HG03565 (cell line): ENCODE results near the gene DCAF8L2.
"Not testable (repeated sequence)": the region's sequence is repeated elsewhere in the genome, so short reads cannot be mapped to it uniquely, and the experiment has no call there.

Experiments
- ATAC-seq: cut with Tn5 transposase; IDR thresholded peaks from one replicate; pipeline ENCODE4 v1.9.1; 2021; ENCODE audit warnings: mild to moderate bottlenecking, moderate library complexity; ENCODE audit not compliant: unreplicated experiment

The DCAF8L2 gene

DNA sequence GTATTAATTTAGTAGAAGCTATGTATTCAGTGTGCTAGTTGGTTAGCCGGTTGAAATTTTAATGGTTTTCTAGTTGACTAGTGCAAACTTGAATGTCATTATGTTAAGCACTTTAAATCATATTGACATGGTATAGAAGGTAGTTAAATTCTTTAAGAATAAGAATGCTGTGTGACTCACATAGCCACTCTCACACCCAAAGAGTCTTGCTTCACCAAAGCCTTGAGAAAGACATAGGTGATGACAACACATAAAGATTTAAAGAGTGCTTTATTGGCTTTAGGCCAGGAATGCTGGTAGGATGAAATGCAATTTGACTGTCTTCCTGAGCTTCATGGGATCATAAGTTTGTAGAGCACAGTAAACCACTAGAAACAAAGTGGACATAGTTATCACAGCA is 85.3 kb downstream of the DCAF8L2 start:
- no peak for ATAC-seq

- ATAC-seq, result no peak
Observed at GRCh38 chrX:27679281-27679680, 89.1 kb downstream of the DCAF8L2 start.

- no peak for ATAC-seq
Observed at GRCh38 chrX:27680726-27681125, 90.6 kb downstream of the DCAF8L2 start.

DNA sequence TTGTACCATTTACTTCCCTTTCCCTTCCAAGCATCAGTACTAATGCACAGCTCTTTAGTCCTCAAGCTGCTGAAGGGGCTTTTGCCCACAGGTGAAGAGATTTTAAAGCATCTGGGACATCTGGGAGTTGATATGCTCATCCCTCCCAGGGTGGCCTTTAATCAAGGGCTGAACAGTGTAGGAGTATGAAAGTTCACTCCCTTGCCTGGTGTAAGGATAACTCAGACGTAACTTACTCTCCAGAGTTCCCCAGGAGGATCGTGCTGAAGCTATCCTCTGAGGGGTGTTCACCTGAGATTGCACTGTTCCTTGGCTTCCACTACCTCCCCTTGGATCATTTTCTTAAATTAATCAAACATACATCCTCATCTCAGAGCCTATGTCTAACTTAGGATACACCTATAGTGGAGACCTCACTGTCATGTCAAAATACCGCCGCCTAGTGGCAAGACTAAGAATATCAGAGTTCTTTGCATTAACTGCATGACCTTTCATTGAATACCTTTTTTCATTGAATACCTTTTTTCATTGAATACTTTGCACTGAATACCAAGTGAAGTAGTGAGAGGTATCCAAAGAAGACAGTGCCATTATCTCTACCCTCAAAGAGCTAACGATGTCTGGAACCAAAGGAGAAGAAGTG is 93.5 kb downstream of the DCAF8L2 start:
- ATAC-seq, result not testable (repeated sequence)

DNA sequence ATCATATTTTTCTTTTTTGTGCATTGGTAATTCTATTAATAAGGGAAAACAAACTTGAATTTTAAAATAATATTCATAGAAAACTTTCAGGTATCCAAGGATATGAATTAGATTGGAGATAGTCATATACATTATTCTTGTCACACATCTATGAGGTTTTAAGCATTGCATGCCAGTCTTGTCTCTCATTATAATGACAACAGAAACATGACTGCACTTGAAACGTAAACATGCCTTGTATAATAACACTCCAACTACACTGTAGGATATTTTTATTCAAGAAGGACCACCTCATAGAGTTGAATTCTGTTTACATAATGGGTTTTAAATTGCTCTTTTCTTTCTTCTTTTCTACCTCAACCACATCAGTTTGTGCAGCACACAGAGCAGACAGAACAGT is 104.5 kb downstream of the DCAF8L2 start:
- no peak for ATAC-seq

GRCh38 chrX:27706526-27706925 is 116.4 kb downstream of the DCAF8L2 start:
- no peak for ATAC-seq

GRCh38 chrX:27715610-27716009 is 125.5 kb downstream of the DCAF8L2 start:
- ATAC-seq, result no peak

DNA sequence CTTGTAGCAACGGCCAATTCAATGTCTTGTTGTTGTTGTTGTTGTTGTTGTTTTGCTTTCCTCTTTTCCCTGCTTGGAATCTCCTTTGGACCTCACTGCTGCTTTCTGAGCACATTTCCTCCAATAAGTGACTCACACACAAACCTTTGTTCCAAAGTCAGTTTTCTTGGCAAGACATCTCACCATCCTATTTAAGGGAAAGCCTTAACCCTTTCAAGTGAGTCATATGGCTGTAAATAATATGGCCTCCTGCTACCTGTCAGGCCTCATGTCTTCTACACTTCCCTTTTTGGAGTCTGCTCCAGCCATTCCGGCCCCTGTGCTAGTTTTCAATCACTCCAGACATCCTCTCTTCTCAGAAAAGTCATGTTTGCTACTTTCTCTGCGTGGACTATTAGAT is 138.1 kb downstream of the DCAF8L2 start:
- no peak for ATAC-seq

DNA sequence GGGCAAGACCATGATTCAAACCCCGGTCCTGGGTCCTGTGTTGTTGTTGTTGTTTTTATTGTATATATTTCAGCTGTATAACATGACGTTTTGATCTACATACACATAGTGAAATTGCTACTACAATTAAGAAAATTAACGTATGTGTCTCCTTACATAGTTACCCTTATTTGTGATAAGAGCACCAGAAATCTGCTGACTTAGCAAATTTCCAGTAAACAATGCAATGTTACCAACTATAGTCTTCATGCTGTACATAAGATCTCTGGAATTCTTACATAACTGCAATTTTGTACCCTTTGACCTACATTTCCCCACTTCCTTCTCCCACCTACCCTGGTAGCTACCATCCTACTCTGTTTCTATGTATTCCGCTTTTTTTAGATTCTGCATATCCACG is 141.8 kb downstream of the DCAF8L2 start:
- ATAC-seq, result no peak

- ATAC-seq, result no peak
Observed at GRCh38 chrX:27735914-27736313, 145.8 kb downstream of the DCAF8L2 start.

DNA sequence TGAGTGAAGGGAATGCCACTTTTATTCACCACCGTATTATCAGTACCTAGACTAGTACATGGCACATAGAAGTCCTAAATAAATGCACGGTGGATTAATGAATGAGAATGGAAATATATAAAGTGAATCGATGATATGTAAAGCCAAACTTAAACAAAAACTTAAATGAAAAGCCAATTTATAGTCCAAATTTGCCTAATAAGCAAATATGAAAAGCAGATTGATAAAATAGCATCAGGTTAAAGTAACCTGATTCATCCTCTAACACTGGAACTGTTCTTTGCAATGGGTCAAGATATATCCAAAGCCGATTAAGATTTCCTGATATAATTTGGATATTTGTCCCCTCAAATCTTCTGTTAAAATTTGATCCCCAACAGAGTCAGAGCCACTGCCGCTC is 150.8 kb downstream of the DCAF8L2 start:
- no peak for ATAC-seq

- ATAC-seq, result not testable (repeated sequence)
Observed at GRCh38 chrX:27743521-27743920, 153.4 kb downstream of the DCAF8L2 start.

GRCh38 chrX:27746516-27746915 is 156.4 kb downstream of the DCAF8L2 start:
- no peak for ATAC-seq

- ATAC-seq, result not testable (repeated sequence)
Observed at GRCh38 chrX:27750298-27750697, 160.2 kb downstream of the DCAF8L2 start.

GRCh38 chrX:27751976-27752375 is 161.8 kb downstream of the DCAF8L2 start:
- ATAC-seq, result no peak

- no peak for ATAC-seq
Observed at GRCh38 chrX:27765718-27766117, 175.6 kb downstream of the DCAF8L2 start.

GRCh38 chrX:27767387-27767786 is 177.2 kb downstream of the DCAF8L2 start:
- ATAC-seq, result no peak

GRCh38 chrX:27775984-27776383 is 185.8 kb downstream of the DCAF8L2 start:
- no peak for ATAC-seq

- no peak for ATAC-seq
Observed at GRCh38 chrX:27796640-27797257, 206.6 kb downstream of the DCAF8L2 start.

DNA sequence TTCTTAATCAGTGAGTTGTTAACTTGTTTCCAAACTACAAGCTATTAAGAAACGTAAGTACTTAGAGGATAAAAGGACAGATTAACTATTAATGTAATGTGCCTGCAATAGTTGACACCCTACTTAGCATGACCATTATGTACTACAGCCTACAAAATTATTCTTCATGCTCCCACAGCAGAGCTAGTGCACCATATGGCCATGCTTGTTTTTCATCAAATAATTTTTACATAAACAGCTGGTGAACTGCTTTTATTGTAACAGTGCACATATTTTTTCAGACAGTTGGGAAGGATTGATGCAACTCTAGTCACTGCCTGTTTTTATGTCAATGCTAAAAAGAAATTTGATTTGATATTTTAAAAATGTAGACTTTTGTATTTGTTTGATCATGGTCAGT is 207.4 kb downstream of the DCAF8L2 start:
- ATAC-seq, result no peak
